Tibial nerve (tissue), 4 donors: Measurements from ENCODE around the gene DENND2A. TPM values are rescaled to one million over a fixed set of nuclear protein-coding genes. Genes with fewer than 3 reads are reported as not detected.

Source experiments
- DNase-seq, 2 donors: peaks; one replicate each; pipeline ENCODE4 v3.0.0-alpha.2; 2019; ENCODE audit warnings: low spot score in 2 of 2
- H3K27ac ChIP-seq, 4 donors: fragments of 200-600 bp; sonication (generic) in 3 of 4; one replicate each; pipeline ENCODE4 v1.5.1; 2017 to 2019; ENCODE audit warnings: mild to moderate bottlenecking in 1 of 4
- H3K27me3 ChIP-seq, 2 donors: fragments of 200-600 bp; sonication (generic) in 1 of 2; one replicate each; pipeline versions ENCODE4 v1.5.1 to v1.6.0; 2017 to 2019
- H3K36me3 ChIP-seq, 3 donors: fragments of 200-600 bp; sonication (generic); one replicate each; pipeline ENCODE4 v1.5.1; 2018 to 2019
- H3K4me1 ChIP-seq, 4 donors: fragments of 200-600 bp; sonication (generic) in 3 of 4; one replicate each; pipeline ENCODE4 v1.5.1; 2017 to 2019
- H3K4me3 ChIP-seq, 4 donors: fragments of 200-600 bp; sonication (generic) in 3 of 4; one replicate each; pipeline ENCODE4 v1.5.1; 2017 to 2019; ENCODE audit warnings: mild to moderate bottlenecking in 1 of 4, moderate library complexity in 1 of 4
- H3K9me3 ChIP-seq, 4 donors: fragments of 200-600 bp; sonication (generic) in 3 of 4; one replicate each; pipeline ENCODE4 v1.5.1; 2017 to 2019
- EP300 ChIP-seq, 2 donors: sonication (generic); formaldehyde crosslinking; IDR thresholded peaks; one replicate each; pipeline ENCODE4 v1.6.1; 2017; ENCODE audit warnings: antibody characterized with exemption in 2 of 2, mild to moderate bottlenecking in 1 of 2
- POLR2A ChIP-seq, 2 donors: fragments of 450-650 bp; IDR thresholded peaks; one replicate each; pipeline ENCODE4 v1.6.1; 2017; ENCODE audit warnings: antibody characterized with exemption in 2 of 2, mild to moderate bottlenecking in 2 of 2, moderate library complexity in 2 of 2
- WGBS, 2 donors: methylation state at CpG; one replicate each; pipeline ENCODE4 v1.1.5; 2018; 5-methylcytosine and 5-hydroxymethylcytosine counted together
- total RNA-seq, 4 donors: library from RNA; depleted of rRNA; stranded (reverse); fragments of >200 nt; gene quantifications; one replicate each; pipeline ENCODE4 v1.1.0, GENCODE V29; 2016
- TF ChIP-seq, protein P1 (sequence below), 5 experiments: fragments of 200-600 bp in 3 of 5; fragments of 450-650 bp in 2 of 5; sonication (generic) in 3 of 5; IDR thresholded peaks; one replicate each; pipeline ENCODE4 v1.5.1; 2016 to 2019; ENCODE audit warnings: antibody characterized with exemption in 5 of 5, mild to moderate bottlenecking in 3 of 5, moderate library complexity in 2 of 5

The DENND2A gene
- total RNA-seq, 4 donors from 2014 or later: 18.3 to 28.0 (median 24.2) TPM

DNA sequence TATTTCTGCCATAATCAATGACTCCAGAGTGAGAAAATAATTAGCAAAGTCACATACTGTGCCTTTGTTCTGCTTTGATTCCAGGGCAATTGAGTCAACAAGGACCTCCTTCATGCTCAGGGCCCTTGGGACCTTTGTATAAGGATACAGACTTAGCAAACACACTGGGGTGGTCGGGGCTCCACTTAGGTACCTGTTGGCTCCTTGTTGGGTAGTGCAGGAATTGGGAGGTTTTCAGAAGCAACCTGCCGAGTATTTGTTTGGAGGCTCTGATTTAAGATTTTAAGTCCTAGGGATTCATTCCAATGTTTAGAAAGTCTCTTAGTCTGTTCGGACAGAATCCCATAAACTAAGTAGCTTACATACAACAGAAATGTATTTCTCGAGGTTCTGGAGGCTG, 35.1 kb upstream of the DENND2A start:
- no peak for DNase-seq
- Histone ChIP-seq H3K36me3 (peaks cover 0 to 45% (median 4%) of the 10 kb centered on the region in 3 donors), H3K27ac (peak overlapping the region in 2 of 4 donors; percentile 50 to 55), H3K9me3 (no peaks in the 10 kb centered on the region), H3K4me3 (no peak overlapping the region), H3K27me3 (no peaks in the 10 kb centered on the region), H3K4me1 (peaks cover 0 to 41% (median 16%) of the 10 kb centered on the region in 4 donors)
- TF ChIP-seq, protein P1, sequence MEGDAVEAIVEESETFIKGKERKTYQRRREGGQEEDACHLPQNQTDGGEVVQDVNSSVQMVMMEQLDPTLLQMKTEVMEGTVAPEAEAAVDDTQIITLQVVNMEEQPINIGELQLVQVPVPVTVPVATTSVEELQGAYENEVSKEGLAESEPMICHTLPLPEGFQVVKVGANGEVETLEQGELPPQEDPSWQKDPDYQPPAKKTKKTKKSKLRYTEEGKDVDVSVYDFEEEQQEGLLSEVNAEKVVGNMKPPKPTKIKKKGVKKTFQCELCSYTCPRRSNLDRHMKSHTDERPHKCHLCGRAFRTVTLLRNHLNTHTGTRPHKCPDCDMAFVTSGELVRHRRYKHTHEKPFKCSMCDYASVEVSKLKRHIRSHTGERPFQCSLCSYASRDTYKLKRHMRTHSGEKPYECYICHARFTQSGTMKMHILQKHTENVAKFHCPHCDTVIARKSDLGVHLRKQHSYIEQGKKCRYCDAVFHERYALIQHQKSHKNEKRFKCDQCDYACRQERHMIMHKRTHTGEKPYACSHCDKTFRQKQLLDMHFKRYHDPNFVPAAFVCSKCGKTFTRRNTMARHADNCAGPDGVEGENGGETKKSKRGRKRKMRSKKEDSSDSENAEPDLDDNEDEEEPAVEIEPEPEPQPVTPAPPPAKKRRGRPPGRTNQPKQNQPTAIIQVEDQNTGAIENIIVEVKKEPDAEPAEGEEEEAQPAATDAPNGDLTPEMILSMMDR (IDR thresholded peaks at IDR 0.05): no peak
- TF ChIP-seq POLR2A (IDR thresholded peaks at IDR 0.05): no peak
- no peak for TF ChIP-seq EP300 (IDR thresholded peaks at IDR 0.05)
- 56 to 57% methylated on average over 4 of the region's 4 CpGs for WGBS, 2 donors

DNA sequence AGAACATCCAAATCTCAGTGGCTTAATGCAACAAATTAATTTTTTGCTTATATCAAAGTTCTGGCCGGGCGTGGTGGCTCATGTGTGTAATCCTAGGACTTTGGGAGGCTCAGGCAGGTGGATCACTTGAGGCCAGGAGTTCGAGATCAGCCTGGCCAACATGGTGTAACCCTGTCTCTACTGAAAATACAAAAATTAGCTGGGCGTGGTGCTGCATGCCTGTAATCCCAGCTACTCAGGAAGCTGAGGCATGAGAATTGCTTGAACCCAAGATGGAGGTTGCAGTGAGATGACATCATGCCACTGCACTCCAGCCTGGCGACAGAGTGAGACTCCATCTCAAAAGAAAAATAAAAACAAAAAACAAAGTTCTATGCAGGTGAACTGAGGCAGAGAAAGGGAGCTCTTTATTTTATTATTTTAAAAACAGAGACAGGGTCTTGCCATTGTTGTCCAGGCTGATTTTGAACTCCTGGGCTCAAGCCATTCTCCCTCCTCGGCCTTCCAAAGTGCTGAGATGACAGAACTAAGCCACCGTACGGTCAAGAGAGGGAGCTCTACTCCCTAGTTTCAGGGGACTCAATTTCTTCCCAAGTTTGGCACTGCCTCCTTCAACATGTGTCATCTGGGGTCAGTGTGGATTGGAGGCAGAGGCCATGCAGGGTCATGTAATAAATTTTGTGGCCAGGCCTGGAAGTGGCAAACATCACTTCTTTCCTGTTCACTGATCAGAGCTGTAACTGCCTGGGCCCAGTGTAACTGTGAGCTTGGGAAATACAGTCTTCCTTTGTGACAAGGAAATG, 34.5 kb upstream of the DENND2A start:
- Histone ChIP-seq H3K36me3 (peaks cover 0 to 39% (median 0%) of the 10 kb centered on the region in 3 donors), H3K4me3 (no peak overlapping the region), H3K27ac (peak overlapping the region in 3 of 4 donors; percentile 6 to 55 (median 50)), H3K4me1 (peaks cover 0 to 41% (median 16%) of the 10 kb centered on the region in 4 donors), H3K27me3 (no peaks in the 10 kb centered on the region), H3K9me3 (no peaks in the 10 kb centered on the region)
- WGBS, 2 donors: 51 to 56% methylated on average over 8 of the region's 8 CpGs
- DNase-seq: no peak
- TF ChIP-seq, protein P1 (IDR thresholded peaks at IDR 0.05): peak in 4 of 5 experiments; percentile 19 to 42 (median 38)
- TF ChIP-seq EP300 (IDR thresholded peaks at IDR 0.05): peak in 1 of 2 donors; percentile 33
- no peak for TF ChIP-seq POLR2A (IDR thresholded peaks at IDR 0.05)

DNA sequence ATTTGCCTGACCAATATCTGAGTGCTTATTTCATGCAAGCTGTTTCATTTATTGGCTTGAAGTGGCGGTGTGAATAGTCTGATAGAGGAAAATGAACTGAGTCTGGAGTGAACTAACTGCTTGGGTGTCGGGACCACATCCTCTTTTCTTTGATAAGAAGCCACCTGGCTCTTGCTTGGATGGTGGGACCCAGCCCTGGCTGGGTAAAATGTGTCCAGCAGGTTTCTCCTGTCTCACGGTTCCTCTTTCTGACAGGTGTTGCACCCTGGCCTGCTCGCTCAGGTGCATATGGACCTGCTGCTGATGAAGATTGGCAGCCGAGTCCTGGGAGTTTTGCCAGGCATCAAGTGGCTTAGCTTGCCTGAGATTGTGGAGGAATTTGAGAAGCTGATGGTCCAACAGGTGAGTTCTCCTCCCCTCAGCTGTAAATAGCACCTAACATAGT, 33.8 kb upstream of the DENND2A start:
- H3K27ac ChIP-seq: peak overlapping the region in 1 of 4 donors; percentile 94
- 86 to 92% methylated on average over 5 of the region's 5 CpGs for WGBS, 2 donors
- no peaks in the 10 kb centered on the region for H3K9me3 ChIP-seq
- no peak for DNase-seq
- H3K36me3 ChIP-seq: peaks cover 0 to 32% (median 0%) of the 10 kb centered on the region in 3 donors
- no peaks in the 10 kb centered on the region for H3K27me3 ChIP-seq
- H3K4me1 ChIP-seq: peaks cover 0 to 41% (median 16%) of the 10 kb centered on the region in 4 donors
- TF ChIP-seq EP300 (IDR thresholded peaks at IDR 0.05) (no peak), POLR2A (IDR thresholded peaks at IDR 0.05) (no peak)
- TF ChIP-seq, protein P1 (IDR thresholded peaks at IDR 0.05): no peak
- H3K4me3 ChIP-seq: no peak overlapping the region

DNA sequence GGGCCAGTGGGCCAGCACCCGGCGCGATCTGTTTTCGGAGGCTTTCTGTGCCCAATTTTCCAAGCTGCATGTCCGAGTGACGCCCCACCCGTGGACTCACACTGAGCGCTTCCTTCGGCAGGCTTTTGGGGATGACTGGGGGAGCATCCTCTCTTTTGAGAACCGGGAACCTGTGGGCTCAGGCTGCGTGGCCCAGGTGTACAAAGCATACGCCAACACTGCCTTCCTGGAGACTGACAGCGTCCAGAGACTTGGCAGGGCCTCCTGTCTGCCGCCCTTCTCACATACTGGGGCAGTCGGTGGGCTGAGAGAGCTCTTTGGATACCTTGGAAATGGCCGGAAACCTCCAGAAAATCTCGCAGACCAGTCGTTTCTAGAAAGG, 33.2 kb upstream of the DENND2A start:
- Histone ChIP-seq H3K27me3 (no peaks in the 10 kb centered on the region), H3K4me1 (peaks cover 0 to 41% (median 16%) of the 10 kb centered on the region in 4 donors), H3K9me3 (no peaks in the 10 kb centered on the region), H3K36me3 (peaks cover 0 to 26% (median 0%) of the 10 kb centered on the region in 3 donors), H3K27ac (peak overlapping the region; percentile 71 to 94 (median 88)), H3K4me3 (peak overlapping the region; percentile 66 to 95 (median 78))
- 38 to 46% methylated on average over 14 to 18 of the region's 18 CpGs for WGBS, 2 donors
- TF ChIP-seq, protein P1 (IDR thresholded peaks at IDR 0.05): no peak
- TF ChIP-seq EP300 (IDR thresholded peaks at IDR 0.05) (no peak), POLR2A (IDR thresholded peaks at IDR 0.05) (no peak)
- DNase-seq: no peak
